H9 (cell line): ENCODE data around the gene VSIG10L. TPM values are rescaled to one million over a fixed set of nuclear protein-coding genes. Genes with fewer than 3 reads are reported as not detected.

Experiments
- DNase-seq: peaks from one replicate; pipeline ENCODE4 v3.0.0-alpha.2; 2017
- H2AFZ ChIP-seq: one replicate; pipeline ENCODE4 v1.6.1; 2013; ENCODE audit warnings: mild to moderate bottlenecking, low read length, control low read depth, moderate library complexity
- H2AK5ac ChIP-seq: 2 replicates; pipeline ENCODE4 v1.6.1; 2013; ENCODE audit warnings: low read length, control low read depth, mixed read lengths; ENCODE audit not compliant: insufficient read length
- H2BK120ac ChIP-seq: one replicate; pipeline ENCODE4 v1.6.1; 2013; ENCODE audit warnings: low read depth, mild to moderate bottlenecking, low read length, control low read depth, inconsistent platforms; ENCODE audit not compliant: poor library complexity, severe bottlenecking
- H2BK12ac ChIP-seq: 2 replicates; pipeline ENCODE4 v1.6.1; 2013; ENCODE audit warnings: low read length, control low read depth, mixed read lengths, low read depth; ENCODE audit not compliant: insufficient read length
- H2BK15ac ChIP-seq: 2 replicates; pipeline ENCODE4 v1.6.1; 2013; ENCODE audit warnings: low read depth, low read length, control low read depth
- H2BK20ac ChIP-seq: one replicate; pipeline ENCODE4 v1.6.1; 2013; ENCODE audit warnings: low read depth, mild to moderate bottlenecking, low read length, control low read depth, inconsistent platforms; ENCODE audit not compliant: poor library complexity, severe bottlenecking
- H2BK5ac ChIP-seq: 2 replicates; pipeline ENCODE4 v1.6.1; 2013; ENCODE audit warnings: low read length, control low read depth, mixed read lengths; ENCODE audit not compliant: insufficient read length
- H3K14ac ChIP-seq: 2 replicates; pipeline ENCODE4 v1.6.1; 2013; ENCODE audit warnings: low read length, control low read depth; ENCODE audit not compliant: insufficient read depth
- H3K18ac ChIP-seq: 2 replicates; pipeline ENCODE4 v1.6.1; 2013; ENCODE audit warnings: low read depth, mild to moderate bottlenecking, mixed read lengths, low read length, control low read depth; ENCODE audit not compliant: insufficient read length
- H3K23ac ChIP-seq: 2 replicates; pipeline ENCODE4 v1.6.1; 2013; ENCODE audit warnings: low read length, control low read depth, mixed read lengths, low read depth; ENCODE audit not compliant: insufficient read length
- H3K23me2 ChIP-seq: 2 replicates; pipeline ENCODE4 v1.6.1; 2013; ENCODE audit warnings: low read depth, mild to moderate bottlenecking, mixed read lengths, low read length, control low read depth; ENCODE audit not compliant: insufficient read length, poor library complexity, severe bottlenecking
- H3K27ac ChIP-seq: 2 replicates; pipeline ENCODE4 v1.5.1; 2013; ENCODE audit warnings: low read length, control low read depth, mixed read lengths, low read depth; ENCODE audit not compliant: insufficient read length
- H3K27me3 ChIP-seq: 2 replicates; pipeline ENCODE4 v1.6.1; 2013; ENCODE audit warnings: low read length, control low read depth, inconsistent platforms; ENCODE audit not compliant: insufficient read depth
- H3K4ac ChIP-seq: 2 replicates; pipeline ENCODE4 v1.6.1; 2013; ENCODE audit warnings: low read depth, mild to moderate bottlenecking, control low read depth, inconsistent platforms, low read length, moderate library complexity
- H3K4me1 ChIP-seq: 2 replicates; pipeline ENCODE4 v1.6.1; 2013; ENCODE audit warnings: low read length, control low read depth, inconsistent platforms; ENCODE audit not compliant: insufficient read depth
- H3K4me2 ChIP-seq: 2 replicates; pipeline ENCODE4 v1.6.1; 2013; ENCODE audit warnings: low read length, control low read depth, mixed read lengths; ENCODE audit not compliant: insufficient read length, insufficient read depth
- H3K56ac ChIP-seq: 2 replicates; pipeline ENCODE4 v1.6.1; 2013; ENCODE audit warnings: low read depth, mild to moderate bottlenecking, mixed read lengths, low read length, control low read depth; ENCODE audit not compliant: insufficient read length
- H3K79me1 ChIP-seq: 2 replicates; pipeline ENCODE4 v1.6.1; 2013; ENCODE audit warnings: low read depth, mild to moderate bottlenecking, moderate library complexity, low read length, control low read depth, inconsistent platforms; ENCODE audit not compliant: insufficient read depth, poor library complexity, severe bottlenecking
- H3K79me2 ChIP-seq: 2 replicates; pipeline ENCODE4 v1.6.1; 2013; ENCODE audit warnings: low read length, control low read depth, inconsistent platforms; ENCODE audit not compliant: insufficient read depth
- H3K9ac ChIP-seq: 2 replicates; pipeline ENCODE4 v1.6.1; 2013; ENCODE audit warnings: low read length, control low read depth, mixed read lengths; ENCODE audit not compliant: insufficient read length; ENCODE audit errors: extremely low read depth
- H3K9me3 ChIP-seq: one replicate; pipeline ENCODE4 v1.6.1; 2013; ENCODE audit warnings: low read depth, low read length, inconsistent platforms; ENCODE audit not compliant: control insufficient read depth
- H3T11ph ChIP-seq: one replicate; pipeline ENCODE4 v1.6.1; 2013; ENCODE audit warnings: mild to moderate bottlenecking, low read length, control low read depth, inconsistent platforms
- H4K20me1 ChIP-seq: one replicate; pipeline ENCODE4 v1.6.1; 2013; ENCODE audit not compliant: control insufficient read depth, insufficient read length, insufficient read depth
- H4K5ac ChIP-seq: 2 replicates; pipeline ENCODE4 v1.6.1; 2013; ENCODE audit warnings: low read depth, mild to moderate bottlenecking, mixed read lengths, low read length, control low read depth; ENCODE audit not compliant: insufficient read length
- H4K8ac ChIP-seq: replicated peaks from 2 replicates; pipeline ENCODE4 v1.6.1; 2013; ENCODE audit warnings: low read length, control low read depth, mixed read lengths, low read depth; ENCODE audit not compliant: insufficient read length
- H4K91ac ChIP-seq: 2 replicates; pipeline ENCODE4 v1.6.1; 2013; ENCODE audit warnings: low read depth, mild to moderate bottlenecking, moderate library complexity, mixed read lengths, low read length, control low read depth; ENCODE audit not compliant: insufficient read length
- H3K27ac Mint-ChIP-seq, 3 experiments: 2 replicates in 2 of 3; 3 replicates in 1 of 3; pipeline ENCODE4 v1.8.0; 2020 to 2021; ENCODE audit warnings: mixed read lengths in 3 of 3, mild to moderate bottlenecking in 1 of 3, moderate library complexity in 1 of 3
- H3K27me3 Mint-ChIP-seq: 2 replicates; pipeline ENCODE4 v1.8.0; 2021; ENCODE audit warnings: low read depth, mild to moderate bottlenecking, moderate library complexity, mixed read lengths
- H3K36me3 Mint-ChIP-seq, 3 experiments: 2 replicates in 2 of 3; 3 replicates in 1 of 3; pipeline ENCODE4 v1.8.0; 2020 to 2021; ENCODE audit warnings: low read depth in 3 of 3, mixed read lengths in 3 of 3; ENCODE audit not compliant: insufficient read depth in 1 of 3
- H3K4me1 Mint-ChIP-seq, 2 experiments: 2 replicates each; pipeline ENCODE4 v1.8.0; 2020; ENCODE audit warnings: mixed read lengths in 2 of 2
- H3K4me3 Mint-ChIP-seq, 2 experiments: 2 replicates in 1 of 2; 3 replicates in 1 of 2; pipeline ENCODE4 v1.8.0; 2020 to 2021; ENCODE audit warnings: mild to moderate bottlenecking in 2 of 2, mixed read lengths in 2 of 2, moderate library complexity in 1 of 2
- H3K9me3 Mint-ChIP-seq, 2 experiments: 2 replicates in 1 of 2; 3 replicates in 1 of 2; pipeline ENCODE4 v1.8.0; 2020; ENCODE audit warnings: mild to moderate bottlenecking in 2 of 2, mixed read lengths in 2 of 2, moderate library complexity in 1 of 2
- WGBS: extraction: QIAGEN DNeasy Blood & Tissue Kit; methylation state at CpG from one replicate; pipeline ENCODE4 v1.1.7; 2013; ENCODE audit warnings: missing lambda C conversion rate, low lambda C conversion rate, mixed read lengths; ENCODE audit not compliant: insufficient read length; ENCODE audit errors: extremely low coverage; 5-methylcytosine and 5-hydroxymethylcytosine counted together
- total RNA-seq: library from RNA; stranded (reverse); gene quantifications from 2 replicates; pipeline ENCODE4 v1.2.1, GENCODE V29; 2021
- TF ChIP-seq, protein P1 (sequence below): fragments of 200-600 bp; sonication (generic); conservative IDR thresholded peaks from 3 replicates; pipeline ENCODE4 v1.8.0; 2021; ENCODE audit warnings: antibody characterized with exemption, mild to moderate bottlenecking

Gene VSIG10L
- total RNA-seq, 1 experiment from 2014 or later = 5.6 TPM

DNA sequence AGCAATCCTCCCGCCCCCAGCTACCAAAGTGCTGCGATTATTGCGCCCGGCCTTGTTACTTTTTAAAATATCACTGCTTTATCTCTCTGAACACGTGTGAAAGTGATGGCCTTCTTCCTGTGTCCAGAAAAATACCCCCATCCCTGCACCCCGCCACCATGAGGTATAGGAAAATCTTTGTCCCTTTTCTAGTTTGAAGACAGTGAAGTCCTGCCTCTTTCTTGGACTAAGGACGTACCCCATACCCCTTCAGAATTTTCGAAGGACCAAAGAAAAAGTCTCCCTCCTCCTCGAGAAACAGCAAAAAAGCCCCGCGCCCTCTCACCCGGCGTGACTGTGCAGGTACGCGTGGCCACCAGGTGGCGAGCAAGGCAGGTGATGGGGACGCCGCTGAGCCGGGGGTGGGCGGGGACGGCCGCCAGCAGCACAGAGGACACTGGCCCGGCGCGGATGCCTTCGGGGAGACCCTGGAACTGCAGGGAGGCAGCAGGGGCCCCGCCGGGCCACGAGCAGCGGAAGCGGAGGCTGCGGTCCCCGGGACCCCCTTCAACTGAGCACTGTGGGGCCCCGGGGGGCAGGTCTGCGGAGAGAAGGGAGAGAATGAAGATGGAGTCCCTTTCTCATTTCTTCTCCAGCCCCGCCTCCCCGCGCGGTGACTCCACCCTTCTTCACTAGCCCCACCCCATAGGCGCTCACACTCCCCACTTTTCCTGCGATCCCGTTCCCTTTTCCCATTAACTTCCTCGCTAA lies 3.2 kb downstream of the VSIG10L start:
- Histone ChIP-seq H3K27ac (no peak overlapping the region), H2BK12ac (no peak overlapping the region)
- no CpG with 5 or more reads among the region's 43 CpGs for WGBS

More for the DNA sequence above, 3.2 kb downstream of the VSIG10L start:
- TF ChIP-seq, protein P1, sequence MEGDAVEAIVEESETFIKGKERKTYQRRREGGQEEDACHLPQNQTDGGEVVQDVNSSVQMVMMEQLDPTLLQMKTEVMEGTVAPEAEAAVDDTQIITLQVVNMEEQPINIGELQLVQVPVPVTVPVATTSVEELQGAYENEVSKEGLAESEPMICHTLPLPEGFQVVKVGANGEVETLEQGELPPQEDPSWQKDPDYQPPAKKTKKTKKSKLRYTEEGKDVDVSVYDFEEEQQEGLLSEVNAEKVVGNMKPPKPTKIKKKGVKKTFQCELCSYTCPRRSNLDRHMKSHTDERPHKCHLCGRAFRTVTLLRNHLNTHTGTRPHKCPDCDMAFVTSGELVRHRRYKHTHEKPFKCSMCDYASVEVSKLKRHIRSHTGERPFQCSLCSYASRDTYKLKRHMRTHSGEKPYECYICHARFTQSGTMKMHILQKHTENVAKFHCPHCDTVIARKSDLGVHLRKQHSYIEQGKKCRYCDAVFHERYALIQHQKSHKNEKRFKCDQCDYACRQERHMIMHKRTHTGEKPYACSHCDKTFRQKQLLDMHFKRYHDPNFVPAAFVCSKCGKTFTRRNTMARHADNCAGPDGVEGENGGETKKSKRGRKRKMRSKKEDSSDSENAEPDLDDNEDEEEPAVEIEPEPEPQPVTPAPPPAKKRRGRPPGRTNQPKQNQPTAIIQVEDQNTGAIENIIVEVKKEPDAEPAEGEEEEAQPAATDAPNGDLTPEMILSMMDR = peak; percentile 93
- Histone ChIP-seq H3K14ac (peak overlapping the region; percentile 63; the same call in 1 of the 2 replicates), H3T11ph (no peak overlapping the region), H3K27me3 (no peaks in the 10 kb centered on the region), H3K4me1 (peaks cover 14% of the 10 kb centered on the region), H3K79me2 (no peaks in the 10 kb centered on the region), H2BK5ac (no peak overlapping the region), H2AK5ac (no peak overlapping the region), H2BK20ac (no peak overlapping the region), H4K5ac (no peak overlapping the region), H3K9me3 (no peaks in the 10 kb centered on the region), H3K9ac (peak overlapping the region; percentile 34), H2BK120ac (no peak overlapping the region), H4K20me1 (no peaks in the 10 kb centered on the region), H3K56ac (no peak overlapping the region), H3K18ac (peak overlapping the region; percentile 68), H3K4ac (no peak overlapping the region), H3K4me2 (peak overlapping the region; percentile 81), H3K79me1 (no peaks in the 10 kb centered on the region), H2BK15ac (no peak overlapping the region), H2AFZ (peak overlapping the region; percentile 76), H4K91ac (no peak overlapping the region), H4K8ac (no peak overlapping the region), H3K23me2 (peaks cover 6% of the 10 kb centered on the region), H3K23ac (no peak overlapping the region)
- Mint-ChIP-seq H3K36me3 (peaks cover 8 to 17% (median 14%) of the 10 kb centered on the region in 3 experiments), H3K4me3 (peak overlapping the region; percentile 77 to 89), H3K9me3 (no peaks in the 10 kb centered on the region; a peak in 1 of 5 replicates), H3K4me1 (peaks cover 23 to 33% of the 10 kb centered on the region in 2 experiments), H3K27ac (peak overlapping the region; percentile 87 to 98 (median 97); a peak in 6 of 7 replicates), H3K27me3 (peaks cover 19% of the 10 kb centered on the region)
- DNase-seq = peak; percentile 93
